RWPE2 (cell line): ENCODE measurements around the gene LMO4.

Experiments
- ATAC-seq: fragments of 200-7000 bp; cut with Tn5 transposase; 3 replicates; pipeline ENCODE4 v1.9.1; 2021; ENCODE audit warnings: low read depth
- DNase-seq: peaks from one replicate; pipeline ENCODE4 v3.0.0-alpha.2; 2020; ENCODE audit warnings: low spot score
- H3K27ac ChIP-seq: fragments of 450-650 bp; 2 replicates; pipeline ENCODE4 v1.5.1; 2017; ENCODE audit warnings: mild to moderate bottlenecking; ENCODE audit not compliant: poor library complexity, severe bottlenecking
- H3K27me3 ChIP-seq: fragments of 250-450 bp; sonication (Bioruptor Pico); 2 replicates; pipeline ENCODE4 v1.5.1; 2021; ENCODE audit warnings: mild to moderate bottlenecking, moderate library complexity; ENCODE audit not compliant: insufficient read depth, poor library complexity, severe bottlenecking
- H3K36me3 ChIP-seq: fragments of 250-450 bp; sonication (Bioruptor Pico); 2 replicates; pipeline ENCODE4 v1.5.1; 2020; ENCODE audit warnings: low read depth, mild to moderate bottlenecking, moderate library complexity
- H3K4me1 ChIP-seq: fragments of 250-450 bp; sonication (Bioruptor Pico); 2 replicates; pipeline ENCODE4 v1.5.1; 2021; ENCODE audit warnings: mild to moderate bottlenecking, moderate library complexity; ENCODE audit not compliant: insufficient read depth, poor library complexity, severe bottlenecking
- H3K4me3 ChIP-seq: fragments of 250-450 bp; sonication (Bioruptor Pico); 2 replicates; pipeline ENCODE4 v1.5.1; 2021; ENCODE audit warnings: mild to moderate bottlenecking, moderate library complexity; ENCODE audit not compliant: severe bottlenecking
- H3K9me3 ChIP-seq: fragments of 250-450 bp; sonication (Bioruptor Pico); 2 replicates; pipeline ENCODE4 v1.5.1; 2021; ENCODE audit warnings: mild to moderate bottlenecking, moderate library complexity; ENCODE audit not compliant: severe bottlenecking
- TF ChIP-seq, protein P1 (sequence below): fragments of 450-650 bp; IDR thresholded peaks from one replicate; pipeline ENCODE4 v1.5.1; 2017; ENCODE audit warnings: mild to moderate bottlenecking, moderate library complexity; ENCODE audit not compliant: poor library complexity, severe bottlenecking

LMO4 gene

DNA sequence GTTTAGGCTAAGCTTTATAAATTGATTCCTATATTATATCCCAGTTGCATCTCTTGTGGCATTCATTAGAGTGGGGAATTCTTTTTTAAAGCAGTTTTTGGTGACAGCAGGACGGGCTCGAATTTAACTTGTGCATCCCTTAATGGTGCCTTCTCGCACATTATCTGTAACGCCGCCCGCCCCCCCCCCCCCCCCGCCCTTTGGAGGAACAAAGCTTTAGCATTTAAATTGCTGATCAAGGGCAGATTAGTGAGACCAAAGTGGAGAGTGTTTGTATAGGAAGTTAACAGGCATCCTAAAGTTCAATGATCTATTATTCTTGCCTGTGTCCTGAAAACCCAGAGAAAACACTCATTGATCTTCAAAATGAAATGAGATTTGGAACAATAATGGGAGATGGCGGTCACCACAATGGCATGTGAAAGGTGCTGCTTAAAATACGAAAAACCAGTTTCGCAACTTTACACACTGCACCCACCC is 2.2 kb downstream of the LMO4 start:
- TF ChIP-seq, protein P1, sequence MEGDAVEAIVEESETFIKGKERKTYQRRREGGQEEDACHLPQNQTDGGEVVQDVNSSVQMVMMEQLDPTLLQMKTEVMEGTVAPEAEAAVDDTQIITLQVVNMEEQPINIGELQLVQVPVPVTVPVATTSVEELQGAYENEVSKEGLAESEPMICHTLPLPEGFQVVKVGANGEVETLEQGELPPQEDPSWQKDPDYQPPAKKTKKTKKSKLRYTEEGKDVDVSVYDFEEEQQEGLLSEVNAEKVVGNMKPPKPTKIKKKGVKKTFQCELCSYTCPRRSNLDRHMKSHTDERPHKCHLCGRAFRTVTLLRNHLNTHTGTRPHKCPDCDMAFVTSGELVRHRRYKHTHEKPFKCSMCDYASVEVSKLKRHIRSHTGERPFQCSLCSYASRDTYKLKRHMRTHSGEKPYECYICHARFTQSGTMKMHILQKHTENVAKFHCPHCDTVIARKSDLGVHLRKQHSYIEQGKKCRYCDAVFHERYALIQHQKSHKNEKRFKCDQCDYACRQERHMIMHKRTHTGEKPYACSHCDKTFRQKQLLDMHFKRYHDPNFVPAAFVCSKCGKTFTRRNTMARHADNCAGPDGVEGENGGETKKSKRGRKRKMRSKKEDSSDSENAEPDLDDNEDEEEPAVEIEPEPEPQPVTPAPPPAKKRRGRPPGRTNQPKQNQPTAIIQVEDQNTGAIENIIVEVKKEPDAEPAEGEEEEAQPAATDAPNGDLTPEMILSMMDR: no peak
- peak overlapping the region; percentile 94 for H3K4me3 ChIP-seq
- peaks cover 22% of the 10 kb centered on the region for H3K36me3 ChIP-seq
- H3K9me3 ChIP-seq: no peaks in the 10 kb centered on the region
- H3K4me1 ChIP-seq: peaks cover 22% of the 10 kb centered on the region
- no peak for DNase-seq
- no peaks in the 10 kb centered on the region for H3K27me3 ChIP-seq
- ATAC-seq: no peak
- H3K27ac ChIP-seq: peak overlapping the region; percentile 61

DNA sequence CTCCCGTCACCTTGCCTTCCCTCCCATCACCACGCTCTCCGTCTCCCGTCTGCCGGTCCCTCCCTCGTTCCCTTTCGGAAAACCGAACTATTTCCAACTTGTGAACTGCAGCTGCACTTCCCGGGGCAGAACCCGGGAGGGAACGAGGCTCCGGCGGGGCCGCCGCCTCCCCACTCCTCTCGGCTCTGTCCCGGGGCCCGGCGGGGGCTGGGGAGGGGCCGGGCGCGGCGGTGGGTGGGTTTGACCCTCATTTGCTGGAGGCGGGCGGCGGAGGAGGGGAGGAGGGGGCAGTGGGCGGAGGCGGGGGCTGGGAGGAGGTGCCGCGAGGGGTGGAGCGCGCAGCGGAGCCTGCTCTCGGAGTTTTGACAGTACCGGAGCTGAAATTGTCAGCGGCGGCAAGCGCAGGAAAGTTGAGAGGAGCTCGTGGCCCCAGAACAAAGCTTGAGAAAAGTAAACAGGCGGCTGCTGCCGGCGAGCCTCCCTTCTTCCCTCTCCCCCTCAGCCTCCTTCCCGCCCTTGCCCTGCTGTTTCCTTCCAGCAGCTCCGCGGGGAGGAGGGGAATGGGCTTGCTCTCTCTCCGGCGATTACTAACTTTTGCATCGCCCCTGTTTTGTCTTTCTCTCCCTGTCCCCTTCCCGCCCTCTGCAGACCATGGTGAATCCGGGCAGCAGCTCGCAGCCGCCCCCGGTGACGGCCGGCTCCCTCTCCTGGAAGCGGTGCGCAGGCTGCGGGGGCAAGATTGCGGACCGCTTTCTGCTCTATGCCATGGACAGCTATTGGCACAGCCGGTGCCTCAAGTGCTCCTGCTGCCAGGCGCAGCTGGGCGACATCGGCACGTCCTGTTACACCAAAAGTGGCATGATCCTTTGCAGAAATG is 2.9 kb downstream of the LMO4 start:
- TF ChIP-seq, protein P1: no peak
- Histone ChIP-seq H3K9me3 (no peaks in the 10 kb centered on the region), H3K4me3 (peak overlapping the region; percentile 94), H3K4me1 (peaks cover 22% of the 10 kb centered on the region), H3K36me3 (peaks cover 27% of the 10 kb centered on the region), H3K27ac (peak overlapping the region; percentile 61), H3K27me3 (no peaks in the 10 kb centered on the region)
- DNase-seq: peak; percentile 74
- peak; percentile 36 for ATAC-seq

DNA sequence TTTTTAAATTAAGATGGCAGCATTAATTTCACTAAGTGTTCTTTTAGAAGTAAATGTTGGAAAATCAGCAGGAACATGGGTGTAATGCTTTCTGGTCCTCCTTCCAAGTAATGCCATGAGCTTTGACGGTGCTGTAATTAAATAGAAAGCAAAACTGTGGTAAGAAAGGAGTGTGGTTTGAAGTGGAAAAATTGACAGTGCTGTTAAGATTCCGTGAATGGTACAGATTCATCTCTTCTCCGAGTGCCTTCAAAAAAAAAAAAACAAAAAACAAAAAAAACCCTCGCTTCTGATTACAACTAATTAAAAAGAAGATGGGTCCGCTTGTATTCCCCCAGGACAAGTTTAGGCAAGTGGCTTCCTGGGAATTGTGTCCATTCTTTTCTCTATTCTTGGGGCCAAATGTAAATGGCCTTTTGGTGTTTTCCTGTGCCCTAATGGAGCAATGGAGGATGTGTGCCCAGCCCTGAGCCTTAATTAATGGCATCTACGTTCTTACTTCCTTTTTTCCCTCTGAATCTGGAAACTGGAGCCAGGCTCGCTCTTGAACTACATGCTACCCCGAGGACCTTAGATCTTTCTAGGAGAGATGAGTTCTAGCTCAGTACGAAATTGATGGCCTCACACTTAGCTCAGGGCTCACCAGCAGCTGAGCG is 5.1 kb downstream of the LMO4 start:
- no peak for ATAC-seq
- Histone ChIP-seq H3K4me1 (peaks cover 19% of the 10 kb centered on the region), H3K27ac (peak overlapping the region; percentile 58)

DNA sequence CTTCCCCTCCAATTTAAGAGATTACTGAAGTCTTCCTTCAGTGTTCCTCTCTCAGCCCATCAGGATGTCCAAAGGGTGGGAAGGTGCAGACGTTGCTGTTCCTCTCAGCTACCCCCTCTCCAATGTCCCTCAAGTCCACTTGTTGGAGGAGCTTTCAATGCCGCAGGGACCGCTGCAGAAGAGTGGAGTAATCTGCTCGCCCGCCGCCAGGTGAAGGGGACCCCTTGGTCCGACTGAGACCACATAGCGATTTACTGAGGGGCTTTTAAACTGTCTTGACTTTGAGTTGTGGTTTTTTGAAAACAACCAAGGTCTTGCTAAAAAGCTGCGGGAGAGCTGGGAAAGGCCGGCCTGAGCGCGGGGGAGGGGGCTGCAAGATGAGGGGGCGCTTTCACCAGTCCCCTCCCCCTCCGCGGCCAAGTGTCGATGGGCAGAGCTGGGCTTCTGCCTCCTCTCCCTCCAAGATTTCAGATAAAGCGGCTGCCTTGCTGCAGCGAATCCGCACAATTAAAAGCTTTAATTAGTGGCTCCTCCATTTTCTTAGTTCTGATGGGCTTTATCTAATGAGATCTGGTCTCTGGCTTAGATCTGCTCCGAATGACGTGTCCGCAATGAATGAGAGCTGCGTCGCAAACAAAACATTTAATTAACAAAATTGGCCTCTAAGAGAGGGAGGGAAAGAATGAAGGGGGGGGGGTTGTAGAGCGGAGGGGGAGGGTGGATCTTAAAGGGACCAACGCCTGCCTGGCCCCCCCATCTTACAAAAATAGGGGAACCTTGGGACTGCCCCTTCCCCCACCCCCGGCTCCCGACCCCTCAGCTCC is 5.9 kb downstream of the LMO4 start:
- ATAC-seq (no peak), DNase-seq (no peak)
- Histone ChIP-seq H3K27ac (peak overlapping the region; percentile 58), H3K4me1 (peaks cover 19% of the 10 kb centered on the region), H3K9me3 (no peaks in the 10 kb centered on the region), H3K36me3 (peaks cover 55% of the 10 kb centered on the region), H3K4me3 (peak overlapping the region; percentile 48), H3K27me3 (no peaks in the 10 kb centered on the region)
- TF ChIP-seq, protein P1: no peak

More for the DNA sequence above, 5.1 kb downstream of the LMO4 start:
- Histone ChIP-seq H3K4me3 (peak overlapping the region; percentile 48), H3K27me3 (no peaks in the 10 kb centered on the region), H3K9me3 (no peaks in the 10 kb centered on the region), H3K36me3 (peaks cover 48% of the 10 kb centered on the region)
- TF ChIP-seq, protein P1: no peak
- DNase-seq: no peak
